ENCODE measurements around the gene CCR5AS.

Gene CCR5AS

DNA sequence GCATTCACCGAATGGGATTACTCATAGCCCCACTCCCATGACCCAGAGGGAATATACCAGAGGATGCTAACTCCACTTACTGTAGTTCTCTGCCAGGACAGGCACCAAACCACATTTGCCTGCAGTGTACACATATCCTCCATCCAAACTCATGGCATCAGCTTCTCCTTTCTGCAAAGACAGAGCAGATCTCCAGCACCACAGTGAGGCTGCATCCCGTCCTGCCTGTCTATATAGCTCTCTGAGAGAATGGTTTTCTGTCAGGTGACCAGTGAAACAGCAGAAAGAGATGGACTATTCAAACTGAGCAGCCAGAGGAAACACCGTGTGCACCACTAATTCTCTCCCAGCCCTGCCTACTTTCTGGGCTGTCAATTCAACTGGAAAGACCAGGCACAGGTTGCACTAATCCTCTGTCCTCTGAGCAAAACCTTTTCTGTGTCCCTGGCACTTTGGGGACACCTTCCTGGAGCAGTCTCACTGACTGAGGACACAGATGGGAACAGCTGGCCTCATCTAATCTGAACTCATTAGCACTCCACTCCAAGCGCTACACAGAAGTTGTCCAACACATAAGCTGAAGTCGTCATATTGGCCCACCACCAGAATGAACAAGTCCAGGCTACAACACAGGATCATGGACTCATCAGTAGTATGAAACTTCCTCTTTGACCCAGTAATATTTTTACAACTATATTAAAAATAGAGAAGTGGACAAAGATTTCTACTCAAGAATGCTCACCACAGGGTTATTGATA lies 40.5 kb upstream of the CCR5AS start:
- H3K4me2 ChIP-seq: no peak overlapping the region
- H4K20me1 ChIP-seq (ENCODE audit: insufficient read depth): no peaks in the 10 kb centered on the region
- H2AFZ ChIP-seq (ENCODE audit: low read depth): no peak overlapping the region
- H3K79me2 ChIP-seq (ENCODE audit: insufficient read depth, low read depth): no peaks in the 10 kb centered on the region
- H3K4me1 ChIP-seq (ENCODE audit: low read depth, poor library complexity, severe bottlenecking): no peaks in the 10 kb centered on the region
- no peak overlapping the region for H3K4me3 ChIP-seq (IDR thresholded peaks at IDR 0.05; ENCODE audit: insufficient read depth, low read depth, low read length)
- TF ChIP-seq CTCF (conservative IDR thresholded peaks at IDR 0.05; ENCODE audit: low read depth, low read length): no peak
- H3K27me3 ChIP-seq (ENCODE audit: insufficient read depth, low read depth): no peaks in the 10 kb centered on the region
- no peaks in the 10 kb centered on the region for H3K36me3 ChIP-seq (ENCODE audit: insufficient read depth)
- no peak overlapping the region for H3K9ac ChIP-seq
- H3K27ac ChIP-seq: no peak overlapping the region

DNA sequence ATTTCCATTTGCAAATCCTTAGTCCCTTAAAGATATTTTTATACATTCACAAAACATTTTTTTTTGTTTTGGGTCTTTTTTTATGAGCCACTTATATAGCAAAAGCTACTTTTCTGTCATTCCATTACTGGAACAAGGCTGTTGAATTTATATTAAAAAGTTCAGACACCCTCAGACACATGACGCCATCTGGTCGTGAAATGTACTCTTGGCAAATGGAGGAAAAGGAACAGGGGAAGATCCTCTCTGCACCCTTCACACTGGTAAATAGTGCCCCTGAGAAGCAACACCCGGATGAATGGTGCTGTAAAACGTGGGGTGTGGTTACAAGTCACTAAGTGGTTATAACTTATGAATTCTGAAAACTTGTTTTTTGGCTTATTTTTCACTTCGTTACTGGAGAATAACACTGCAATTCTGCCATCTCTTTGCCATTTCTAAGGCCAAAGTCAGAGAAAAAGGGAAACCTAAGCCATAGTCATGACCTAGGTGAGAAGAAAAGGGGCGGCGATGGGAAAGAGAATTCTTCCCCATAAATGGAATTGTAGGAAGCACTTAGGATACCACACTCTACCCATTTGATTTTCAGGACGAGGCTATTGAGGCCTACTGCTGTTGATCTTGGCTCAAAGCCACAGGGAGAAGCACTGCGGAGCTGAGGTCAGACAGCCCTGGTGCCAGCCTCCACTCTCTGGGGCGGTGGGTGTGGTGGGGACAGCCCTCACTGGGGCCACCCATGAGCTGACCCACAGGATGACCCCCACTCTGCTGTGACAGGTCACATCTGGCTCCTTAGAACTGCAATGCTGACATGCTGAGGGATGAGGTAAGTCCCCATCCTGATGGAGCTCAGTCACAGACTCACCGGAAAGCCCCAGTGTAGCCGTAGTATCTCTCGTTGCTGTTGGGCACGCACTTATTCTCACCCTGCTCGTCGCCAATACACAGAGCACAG lies 36.0 kb upstream of the CCR5AS start:
- Histone ChIP-seq H3K4me3 (IDR thresholded peaks at IDR 0.05; ENCODE audit: insufficient read depth, low read depth, low read length) (no peak overlapping the region), H3K36me3 (ENCODE audit: insufficient read depth) (no peaks in the 10 kb centered on the region), H3K27ac (no peak overlapping the region), H4K20me1 (ENCODE audit: insufficient read depth) (no peaks in the 10 kb centered on the region), H3K79me2 (ENCODE audit: insufficient read depth, low read depth) (no peaks in the 10 kb centered on the region), H3K9ac (no peak overlapping the region), H3K4me1 (ENCODE audit: low read depth, poor library complexity, severe bottlenecking) (peaks cover 16% of the 10 kb centered on the region), H3K4me2 (no peak overlapping the region), H2AFZ (ENCODE audit: low read depth) (no peak overlapping the region), H3K27me3 (ENCODE audit: insufficient read depth, low read depth) (no peaks in the 10 kb centered on the region)
- TF ChIP-seq CTCF (conservative IDR thresholded peaks at IDR 0.05; ENCODE audit: low read depth, low read length): no peak

DNA sequence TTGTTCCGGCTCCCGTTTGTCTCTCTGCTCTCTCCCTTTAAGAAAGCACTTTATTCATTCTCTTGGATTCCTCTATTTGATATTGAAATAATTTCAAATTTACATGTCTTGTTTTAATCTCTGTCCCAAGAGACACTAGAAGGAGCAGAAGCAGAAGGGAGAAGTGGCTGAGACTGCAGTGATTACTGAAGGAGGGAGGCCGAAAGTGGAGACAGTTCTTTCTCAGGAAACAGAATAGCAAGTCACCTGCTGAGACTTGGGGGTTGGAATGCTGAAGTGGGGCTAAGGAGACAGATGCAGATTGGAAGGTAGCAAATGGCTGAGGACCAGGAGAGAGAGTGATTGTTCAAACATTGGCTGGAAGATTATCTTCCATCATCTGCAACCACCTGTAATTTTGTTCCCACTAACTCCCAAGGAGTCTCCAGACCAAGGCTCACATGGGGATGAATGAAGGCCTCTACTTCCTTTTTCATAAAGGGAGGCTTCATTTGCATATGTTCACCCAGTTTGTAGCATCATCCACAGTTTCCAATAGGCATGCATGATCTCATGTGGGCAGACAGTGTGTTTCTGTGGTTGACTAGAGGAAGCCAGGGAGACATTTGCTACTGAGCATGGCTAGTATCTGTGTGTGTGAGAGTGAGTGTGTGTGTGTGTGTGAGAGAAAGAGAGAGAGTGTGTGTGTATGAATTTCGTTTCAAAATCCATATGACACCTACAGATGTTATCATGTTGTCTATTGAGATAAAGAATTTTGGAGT lies 33.8 kb upstream of the CCR5AS start:
- Histone ChIP-seq H3K9ac (no peak overlapping the region), H3K79me2 (ENCODE audit: insufficient read depth, low read depth) (no peaks in the 10 kb centered on the region), H3K4me1 (ENCODE audit: low read depth, poor library complexity, severe bottlenecking) (peaks cover 16% of the 10 kb centered on the region), H3K36me3 (ENCODE audit: insufficient read depth) (no peaks in the 10 kb centered on the region), H2AFZ (ENCODE audit: low read depth) (no peak overlapping the region; the same call in 1 of the 2 replicates), H4K20me1 (ENCODE audit: insufficient read depth) (no peaks in the 10 kb centered on the region), H3K4me3 (IDR thresholded peaks at IDR 0.05; ENCODE audit: insufficient read depth, low read depth, low read length) (no peak overlapping the region), H3K27me3 (ENCODE audit: insufficient read depth, low read depth) (no peaks in the 10 kb centered on the region), H3K4me2 (peak overlapping the region; percentile 25; the same call in 1 of the 2 replicates), H3K27ac (no peak overlapping the region)
- TF ChIP-seq CTCF (conservative IDR thresholded peaks at IDR 0.05; ENCODE audit: low read depth, low read length): no peak

DNA sequence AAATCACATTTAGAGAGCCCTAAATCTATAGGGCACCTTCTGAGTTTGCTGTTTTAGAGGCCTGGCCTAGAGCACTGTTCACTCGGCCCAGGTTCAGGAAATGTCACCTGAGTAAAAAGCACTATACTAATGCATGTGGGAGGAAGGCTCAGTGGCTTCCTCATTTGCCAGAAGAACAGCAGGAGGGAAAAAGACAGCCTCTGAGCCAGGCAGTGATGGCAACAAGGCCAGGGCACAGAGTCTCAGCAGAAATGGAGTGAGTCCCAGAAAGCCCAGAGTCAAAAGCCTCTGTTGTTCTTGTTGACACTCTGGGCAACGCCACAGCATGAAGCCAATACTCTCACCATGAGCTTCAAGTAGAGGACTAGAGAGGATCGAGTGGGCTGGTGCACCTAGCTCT lies 32.0 kb upstream of the CCR5AS start:
- Histone ChIP-seq H3K4me2 (no peak overlapping the region), H3K4me1 (ENCODE audit: low read depth, poor library complexity, severe bottlenecking) (peaks cover 16% of the 10 kb centered on the region), H3K4me3 (IDR thresholded peaks at IDR 0.05; ENCODE audit: insufficient read depth, low read depth, low read length) (no peak overlapping the region), H3K27ac (no peak overlapping the region), H3K9ac (no peak overlapping the region), H4K20me1 (ENCODE audit: insufficient read depth) (no peaks in the 10 kb centered on the region), H2AFZ (ENCODE audit: low read depth) (no peak overlapping the region), H3K79me2 (ENCODE audit: insufficient read depth, low read depth) (no peaks in the 10 kb centered on the region), H3K36me3 (ENCODE audit: insufficient read depth) (no peaks in the 10 kb centered on the region), H3K27me3 (ENCODE audit: insufficient read depth, low read depth) (no peaks in the 10 kb centered on the region)
- TF ChIP-seq CTCF (conservative IDR thresholded peaks at IDR 0.05; ENCODE audit: low read depth, low read length): no peak
